GM18498 (cell line): ENCODE measurements around the gene NPY1R.

Source experiments
- ATAC-seq: cut with Tn5 transposase; IDR thresholded peaks from one replicate; pipeline ENCODE4 v1.9.1; 2021; ENCODE audit warnings: mild to moderate bottlenecking, moderate library complexity; ENCODE audit not compliant: unreplicated experiment

Gene NPY1R

GRCh38 chr4:163332526-163333406 is at the start of gene NPY1R:
TSS of gene NPY1R (minus strand) at chr4:163332596. CDS start at chr4:163326554, 6,042 bp downstream.
- peak; percentile 92 for ATAC-seq

- ATAC-seq, result no peak
Observed at GRCh38 chr4:163380703-163381102, 48.3 kb upstream of the NPY1R start.

- ATAC-seq, result no peak
Observed at GRCh38 chr4:163378661-163379060, 46.3 kb upstream of the NPY1R start.

GRCh38 chr4:163372029-163372428 is 39.6 kb upstream of the NPY1R start:
- no peak for ATAC-seq

- no peak for ATAC-seq
Observed at GRCh38 chr4:163367651-163368050, 35.3 kb upstream of the NPY1R start.

- no peak for ATAC-seq
Observed at GRCh38 chr4:163356104-163356503, 23.7 kb upstream of the NPY1R start.

- no peak for ATAC-seq
Observed at GRCh38 chr4:163353054-163353453, 20.7 kb upstream of the NPY1R start.

GRCh38 chr4:163350672-163351071 is 18.3 kb upstream of the NPY1R start:
- ATAC-seq, result no peak

GRCh38 chr4:163344147-163345125 is 12.0 kb upstream of the NPY1R start:
- ATAC-seq, result no peak

- no peak for ATAC-seq
Observed at GRCh38 chr4:163343604-163344146, 11.3 kb upstream of the NPY1R start, which contains the start of gene NPY5R. TSS of gene NPY5R (plus strand) at chr4:163343892. CDS start at chr4:163350274, 6,382 bp downstream.

GRCh38 chr4:163335384-163335783 is 3.0 kb upstream of the NPY1R start:
- ATAC-seq, result no peak

GRCh38 chr4:163331629-163332376 is 593 bp downstream of the NPY1R start:
- ATAC-seq, result no peak

GRCh38 chr4:163330916-163331628 is 1.3 kb downstream of the NPY1R start:
- ATAC-seq, result no peak

- ATAC-seq, result no peak
Observed at GRCh38 chr4:163317110-163317509, 15.3 kb downstream of the NPY1R start.

- ATAC-seq, result no peak
Observed at GRCh38 chr4:163309466-163309865, 22.9 kb downstream of the NPY1R start.

GRCh38 chr4:163303069-163303468 is 29.3 kb downstream of the NPY1R start:
- no peak for ATAC-seq

- ATAC-seq, result no peak
Observed at GRCh38 chr4:163300445-163300844, 32.0 kb downstream of the NPY1R start.

GRCh38 chr4:163295138-163295537 is 37.3 kb downstream of the NPY1R start:
- no peak for ATAC-seq

GRCh38 chr4:163284304-163284703 is 48.1 kb downstream of the NPY1R start:
- ATAC-seq, result no peak
